Measurements from ENCODE around the gene MLPH.

DNA sequence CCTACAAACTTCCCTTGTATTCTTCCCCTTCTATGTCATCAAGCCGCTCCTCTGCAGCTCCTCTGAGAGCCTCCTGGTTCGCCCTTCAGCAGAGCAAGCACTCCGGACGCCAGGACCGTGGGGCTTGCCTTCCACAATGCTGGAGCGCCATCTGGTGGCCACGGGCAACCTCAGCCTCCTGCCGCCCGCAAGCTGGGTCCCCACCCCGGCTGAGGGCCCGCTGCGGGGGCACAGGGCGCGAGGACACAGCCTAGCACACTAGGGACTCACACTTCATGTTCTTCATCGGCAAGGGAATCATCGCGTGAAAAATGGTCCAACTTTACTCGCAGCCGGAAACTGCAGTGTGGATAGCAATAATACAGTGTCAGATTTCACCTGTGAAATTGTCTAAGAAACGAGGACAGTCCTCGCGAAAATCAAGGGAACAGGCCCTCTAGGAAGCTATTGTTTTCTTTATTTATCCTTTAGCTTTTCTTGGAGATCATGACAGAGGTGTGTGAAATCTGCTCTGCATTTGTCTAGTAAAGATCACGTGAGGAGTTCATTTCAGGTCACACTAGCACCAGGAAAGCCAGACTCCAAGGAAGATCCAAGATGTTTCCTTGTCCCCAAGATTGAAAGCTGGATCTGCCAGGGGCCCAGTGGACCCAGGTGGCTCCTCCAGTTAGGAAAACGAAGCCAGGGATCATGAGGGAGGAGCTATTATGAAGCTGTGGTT is 85.1 kb downstream of the MLPH start:
- TF ChIP-seq POLR2A (IDR thresholded peaks at IDR 0.05; ENCODE audit: low read depth, low read length) (no peak), TAF1 (IDR thresholded peaks at IDR 0.05; ENCODE audit: low read depth, low read length) (no peak), POLR2AphosphoS5 (IDR thresholded peaks at IDR 0.05; ENCODE audit: low read depth, low read length) (no peak), POU2F2 (IDR thresholded peaks at IDR 0.05; ENCODE audit: low read depth, low read length) (no peak), SPI1 (IDR thresholded peaks at IDR 0.05; ENCODE audit: low read depth, low read length) (no peak), PAX5 (IDR thresholded peaks at IDR 0.05; ENCODE audit: insufficient read depth, low read length, severe bottlenecking) (no peak)
